IMR-90 (cell line): ENCODE measurements around the gene PF4V1. TPM values are rescaled to one million over a fixed set of nuclear protein-coding genes. Genes with fewer than 3 reads are reported as not detected.

Source experiments
- ATAC-seq: fragments of 200-7000 bp; cut with Tn5 transposase; 2 replicates; pipeline ENCODE4 v1.9.1; 2020; ENCODE audit warnings: low read depth, mild to moderate bottlenecking, moderate library complexity
- BruUV-seq: library from RNA; stranded (reverse); fragments of 400-500 nt; replicated peaks from 2 replicates; lab custom pipeline; 2021; lab: Mats Ljungman, UMichigan
- CTCF ChIA-PET: fragments of 300-600 bp; formaldehyde crosslinking; extraction: SDS; loops from one replicate; lab custom pipeline; 2021; ENCODE audit warnings: antibody characterized with exemption; lab: Yijun Ruan, JAX
- POLR2A ChIA-PET: fragments of 300-600 bp; sonication (Branson Sonifier 250); formaldehyde crosslinking; loops from one replicate; lab custom pipeline; 2022; ENCODE audit warnings: antibody characterized with exemption; ENCODE audit not compliant: unreplicated experiment; lab: Charles Lee
- DNase-seq: peaks from one replicate; pipeline ENCODE4 v3.0.0; 2013
- H2AFZ ChIP-seq: replicated peaks from 2 replicates; pipeline ENCODE3; 2013; ENCODE audit warnings: low read length, mild to moderate bottlenecking; ENCODE audit not compliant: poor library complexity
- H2AK5ac ChIP-seq: 2 replicates; pipeline ENCODE4 v1.6.1; 2013; ENCODE audit warnings: low read depth, low read length, inconsistent platforms
- H2AK9ac ChIP-seq: replicated peaks from 2 replicates; pipeline ENCODE3; 2013; ENCODE audit warnings: mild to moderate bottlenecking, low read depth, low read length, moderate library complexity; ENCODE audit not compliant: poor library complexity
- H2BK120ac ChIP-seq: 2 replicates; pipeline ENCODE4 v1.6.1; 2013; ENCODE audit warnings: low read depth, low read length, inconsistent platforms
- H2BK15ac ChIP-seq: 3 replicates; pipeline ENCODE4 v1.6.1; 2013; ENCODE audit warnings: low read depth, low read length, inconsistent platforms
- H2BK20ac ChIP-seq: 2 replicates; pipeline ENCODE4 v1.6.1; 2013; ENCODE audit warnings: low read depth, mild to moderate bottlenecking, inconsistent platforms, low read length, moderate library complexity
- H2BK5ac ChIP-seq: 2 replicates; pipeline ENCODE4 v1.6.1; 2013; ENCODE audit warnings: mild to moderate bottlenecking, low read depth, low read length, inconsistent platforms; ENCODE audit not compliant: poor library complexity, severe bottlenecking
- H3K14ac ChIP-seq: replicated peaks from 2 replicates; pipeline ENCODE4 v1.6.1; 2013; ENCODE audit warnings: low read depth, low read length, inconsistent platforms
- H3K18ac ChIP-seq: 2 replicates; pipeline ENCODE4 v1.6.1; 2013; ENCODE audit warnings: low read depth, low read length, control low read depth
- H3K23ac ChIP-seq: 2 replicates; pipeline ENCODE4 v1.6.1; 2013; ENCODE audit warnings: low read depth, low read length, inconsistent platforms
- H3K27ac ChIP-seq: 2 replicates; pipeline ENCODE4 v1.5.1; 2013; ENCODE audit warnings: mild to moderate bottlenecking, control low read depth, low read length; ENCODE audit not compliant: insufficient read depth
- H3K27me3 ChIP-seq: 2 replicates; pipeline ENCODE4 v1.6.1; 2013; ENCODE audit warnings: low read length; ENCODE audit not compliant: control insufficient read depth, insufficient read depth
- H3K36me3 ChIP-seq: 2 replicates; pipeline ENCODE4 v1.6.1; 2013; ENCODE audit warnings: low read length, mixed read lengths; ENCODE audit not compliant: control insufficient read depth, insufficient read depth
- H3K4ac ChIP-seq: 2 replicates; pipeline ENCODE4 v1.6.1; 2013; ENCODE audit warnings: low read depth, low read length, inconsistent platforms
- H3K4me1 ChIP-seq: 2 replicates; pipeline ENCODE4 v1.6.1; 2013; ENCODE audit warnings: low read length, mixed read lengths; ENCODE audit not compliant: control insufficient read depth, insufficient read depth
- H3K4me2 ChIP-seq: 2 replicates; pipeline ENCODE4 v1.6.1; 2013; ENCODE audit warnings: low read depth, mild to moderate bottlenecking, control low read depth, low read length, moderate library complexity
- H3K4me3 ChIP-seq: 2 replicates; pipeline ENCODE4 v1.5.1; 2013; ENCODE audit warnings: low read depth, mild to moderate bottlenecking, control low read depth, low read length, moderate library complexity; ENCODE audit not compliant: insufficient read depth
- H3K56ac ChIP-seq: 2 replicates; pipeline ENCODE4 v1.6.1; 2013; ENCODE audit warnings: low read length, inconsistent platforms; ENCODE audit not compliant: insufficient read depth; ENCODE audit errors: extremely low read depth
- H3K79me1 ChIP-seq, 2 experiments: 2 replicates each; pipeline ENCODE4 v1.6.1; 2013; ENCODE audit warnings: low read length in 2 of 2, inconsistent platforms in 1 of 2, low read depth in 1 of 2
- H3K9ac ChIP-seq: 2 replicates; pipeline ENCODE4 v1.6.1; 2013; ENCODE audit warnings: low read depth, low read length, control low read depth
- H3K9me1 ChIP-seq: 2 replicates; pipeline ENCODE4 v1.6.1; 2013; ENCODE audit warnings: low read length, inconsistent platforms; ENCODE audit not compliant: insufficient read depth
- H3K9me3 ChIP-seq: 2 replicates; pipeline ENCODE4 v1.6.1; 2013; ENCODE audit warnings: low read length; ENCODE audit not compliant: control insufficient read depth, insufficient read depth
- H4K20me1 ChIP-seq: 2 replicates; pipeline ENCODE4 v1.6.1; 2013; ENCODE audit warnings: low read length, inconsistent platforms; ENCODE audit not compliant: insufficient read depth
- H4K5ac ChIP-seq: 2 replicates; pipeline ENCODE4 v1.6.1; 2013; ENCODE audit warnings: mild to moderate bottlenecking, low read depth, low read length, control low read depth
- H4K8ac ChIP-seq, 2 experiments: 2 replicates each; pipeline ENCODE4 v1.6.1; 2013; ENCODE audit warnings: low read depth in 2 of 2, low read length in 2 of 2, control low read depth in 1 of 2, inconsistent platforms in 1 of 2
- H4K91ac ChIP-seq: 2 replicates; pipeline ENCODE4 v1.6.1; 2013; ENCODE audit warnings: low read depth, low read length, inconsistent platforms; ENCODE audit not compliant: insufficient read depth
- BHLHE40 ChIP-seq: fragments of 150-350 bp; IDR thresholded peaks from 2 replicates; pipeline ENCODE4 v1.6.1; 2016; ENCODE audit warnings: mild to moderate bottlenecking, low read depth, low read length
- CEBPB ChIP-seq: IDR thresholded peaks from 2 replicates; pipeline ENCODE4 v1.6.1; 2012; ENCODE audit warnings: low read depth, low read length, improper control_type of control experiment
- CHD1 ChIP-seq: IDR thresholded peaks from 2 replicates; pipeline ENCODE4 v1.6.1; 2012; ENCODE audit warnings: low read depth, low read length, improper control_type of control experiment
- CTCF ChIP-seq: conservative IDR thresholded peaks from 2 replicates; pipeline ENCODE4 v1.5.1; 2012; ENCODE audit warnings: mild to moderate bottlenecking, low read depth, low read length, improper control_type of control experiment
- FOS ChIP-seq: fragments of 150-350 bp; IDR thresholded peaks from 2 replicates; pipeline ENCODE4 v1.6.1; 2016; ENCODE audit warnings: low read depth, low read length
- MAFK ChIP-seq: IDR thresholded peaks from 2 replicates; pipeline ENCODE4 v1.6.1; 2012; ENCODE audit warnings: low read depth, low read length, improper control_type of control experiment
- MAZ ChIP-seq: IDR thresholded peaks from 2 replicates; pipeline ENCODE4 v1.6.1; 2012; ENCODE audit warnings: low read depth, mild to moderate bottlenecking, low read length, improper control_type of control experiment, moderate library complexity, borderline replicate concordance
- MXI1 ChIP-seq: IDR thresholded peaks from 2 replicates; pipeline ENCODE4 v1.6.1; 2012; ENCODE audit warnings: low read depth, mild to moderate bottlenecking, low read length, moderate library complexity, borderline replicate concordance
- NFE2L2 ChIP-seq: fragments of 150-350 bp; IDR thresholded peaks from 2 replicates; pipeline ENCODE4 v1.6.1; 2016; ENCODE audit warnings: low read depth, mild to moderate bottlenecking, low read length
- POLR2A ChIP-seq: IDR thresholded peaks from 2 replicates; pipeline ENCODE4 v1.6.1; 2012; ENCODE audit warnings: mild to moderate bottlenecking, low read depth, low read length
- RAD21 ChIP-seq: IDR thresholded peaks from 2 replicates; pipeline ENCODE4 v1.6.1; 2012; ENCODE audit warnings: low read length, improper control_type of control experiment
- RCOR1 ChIP-seq: IDR thresholded peaks from 2 replicates; pipeline ENCODE4 v1.6.1; 2012; ENCODE audit warnings: mild to moderate bottlenecking, low read length, improper control_type of control experiment; ENCODE audit not compliant: insufficient replicate concordance
- SMC3 ChIP-seq: fragments of 150-350 bp; IDR thresholded peaks from 2 replicates; pipeline ENCODE4 v1.6.1; 2016; ENCODE audit warnings: low read depth, mild to moderate bottlenecking, antibody characterized with exemption, low read length, moderate library complexity
- dilution Hi-C: fragments of 300-500 bp; cut with HindIII; formaldehyde crosslinking; loops from one replicate; pipeline ENCODE4 v1.14.3; 2018; ENCODE audit warnings: low sequenced_read_pairs; ENCODE audit not compliant: unreplicated experiment
- in situ Hi-C: fragments of 300-500 bp; cut with MboI; formaldehyde crosslinking; loops from 3 replicates; pipeline ENCODE4 v1.14.3; 2019; ENCODE audit warnings: low sequenced_read_pairs, inconsistent platforms, mixed read lengths
- intact Hi-C: fragments of 100-400 bp; cut with micrococcal nuclease; formaldehyde crosslinking; loops from 2 replicates; pipeline ENCODE4 v1.10.0; 2022
- polyA plus RNA-seq, 3 experiments: library from polyadenylated mRNA; depleted of rRNA; stranded (reverse); fragments of >200 nt; gene quantifications; 2 replicates each; pipeline ENCODE4 v1.2.3, GENCODE V29; 2012; ENCODE audit warnings: low replicate concordance in 1 of 3
- total RNA-seq: library from RNA; depleted of rRNA; stranded (reverse); fragments of >200 nt; gene quantifications from 2 replicates; pipeline ENCODE4 v1.2.3, GENCODE V29; 2012
- TF ChIP-seq, protein P1 (sequence below): fragments of 150-350 bp; IDR thresholded peaks from 2 replicates; pipeline ENCODE4 v1.6.1; 2016; ENCODE audit warnings: low read depth, mild to moderate bottlenecking, low read length, moderate library complexity, borderline replicate concordance
- TF ChIP-seq, protein P2 (sequence below): fragments of 150-350 bp; IDR thresholded peaks from 2 replicates; pipeline ENCODE4 v1.6.1; 2017; ENCODE audit warnings: mild to moderate bottlenecking, antibody characterized with exemption, low read length, low read depth

Gene PF4V1
- total and polyA plus RNA-seq, 2 of the 4 experiments (the other 2 are of a cell fraction), result not detected

- no peak overlapping the region for H3K4me3 ChIP-seq
- H3K14ac ChIP-seq, result no peak overlapping the region; the same call in 1 of the 2 replicates
- TF ChIP-seq RCOR1 (no peak), FOS (no peak), RAD21 (no peak), CEBPB (no peak), MXI1 (no peak), SMC3 (no peak), BHLHE40 (no peak), NFE2L2 (no peak), CHD1 (no peak), POLR2A (no peak), CTCF (no peak), MAZ (no peak), MAFK (no peak)
- TF ChIP-seq, protein P1, sequence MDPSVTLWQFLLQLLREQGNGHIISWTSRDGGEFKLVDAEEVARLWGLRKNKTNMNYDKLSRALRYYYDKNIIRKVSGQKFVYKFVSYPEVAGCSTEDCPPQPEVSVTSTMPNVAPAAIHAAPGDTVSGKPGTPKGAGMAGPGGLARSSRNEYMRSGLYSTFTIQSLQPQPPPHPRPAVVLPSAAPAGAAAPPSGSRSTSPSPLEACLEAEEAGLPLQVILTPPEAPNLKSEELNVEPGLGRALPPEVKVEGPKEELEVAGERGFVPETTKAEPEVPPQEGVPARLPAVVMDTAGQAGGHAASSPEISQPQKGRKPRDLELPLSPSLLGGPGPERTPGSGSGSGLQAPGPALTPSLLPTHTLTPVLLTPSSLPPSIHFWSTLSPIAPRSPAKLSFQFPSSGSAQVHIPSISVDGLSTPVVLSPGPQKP, result no peak
- TF ChIP-seq, protein P2, sequence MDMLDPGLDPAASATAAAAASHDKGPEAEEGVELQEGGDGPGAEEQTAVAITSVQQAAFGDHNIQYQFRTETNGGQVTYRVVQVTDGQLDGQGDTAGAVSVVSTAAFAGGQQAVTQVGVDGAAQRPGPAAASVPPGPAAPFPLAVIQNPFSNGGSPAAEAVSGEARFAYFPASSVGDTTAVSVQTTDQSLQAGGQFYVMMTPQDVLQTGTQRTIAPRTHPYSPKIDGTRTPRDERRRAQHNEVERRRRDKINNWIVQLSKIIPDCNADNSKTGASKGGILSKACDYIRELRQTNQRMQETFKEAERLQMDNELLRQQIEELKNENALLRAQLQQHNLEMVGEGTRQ, result no peak
- dilution Hi-C loops (no loop called here), in situ Hi-C loops (no loop called here), intact Hi-C loops (no loop called here)
- no peak overlapping the region for H3K56ac ChIP-seq
- no peaks in the 10 kb centered on the region for H4K20me1 ChIP-seq
- no peak for ATAC-seq
- no peak overlapping the region for H3K23ac ChIP-seq
- no peak for DNase-seq
- H2AK9ac ChIP-seq, result no peak overlapping the region
- no peak overlapping the region for H4K8ac ChIP-seq
- no peaks in the 10 kb centered on the region for H3K4me1 ChIP-seq
- H4K91ac ChIP-seq, result no peak overlapping the region
- no peaks in the 10 kb centered on the region for H3K79me1 ChIP-seq
- CTCF ChIA-PET, result no interaction called here
- peaks cover 4% of the 10 kb centered on the region; the same call in 1 of the 2 replicates for H3K9me3 ChIP-seq
- H3K27me3 ChIP-seq, result peaks cover 33% of the 10 kb centered on the region
- no peak overlapping the region for H3K9ac ChIP-seq
- no peaks in the 10 kb centered on the region for H3K9me1 ChIP-seq
- no peak overlapping the region for H3K27ac ChIP-seq
- no peak overlapping the region for H2BK120ac ChIP-seq
- H3K36me3 ChIP-seq, result no peaks in the 10 kb centered on the region
- no peak overlapping the region for H2BK20ac ChIP-seq
- no peak overlapping the region for H2AK5ac ChIP-seq
- no peak overlapping the region for H3K4me2 ChIP-seq
- no peak overlapping the region for H4K5ac ChIP-seq
- no peak overlapping the region for H3K4ac ChIP-seq
- H2BK15ac ChIP-seq, result no peak overlapping the region
- H3K18ac ChIP-seq, result no peak overlapping the region
- no TSS peak for BruUV-seq
- H2AFZ ChIP-seq, result no peak overlapping the region
- no peak overlapping the region for H2BK5ac ChIP-seq
- POLR2A ChIA-PET, result no interaction called here
Measured at GRCh38 chr4:73852771-73853170, 325 bp upstream of the PF4V1 start.
